ENCODE measurements around the gene ASB4. TPM values are rescaled to one million over a fixed set of nuclear protein-coding genes. Genes with fewer than 3 reads are reported as not detected.

The ASB4 gene
- total RNA-seq, 1 experiment from 2014 or later = not detected

DNA sequence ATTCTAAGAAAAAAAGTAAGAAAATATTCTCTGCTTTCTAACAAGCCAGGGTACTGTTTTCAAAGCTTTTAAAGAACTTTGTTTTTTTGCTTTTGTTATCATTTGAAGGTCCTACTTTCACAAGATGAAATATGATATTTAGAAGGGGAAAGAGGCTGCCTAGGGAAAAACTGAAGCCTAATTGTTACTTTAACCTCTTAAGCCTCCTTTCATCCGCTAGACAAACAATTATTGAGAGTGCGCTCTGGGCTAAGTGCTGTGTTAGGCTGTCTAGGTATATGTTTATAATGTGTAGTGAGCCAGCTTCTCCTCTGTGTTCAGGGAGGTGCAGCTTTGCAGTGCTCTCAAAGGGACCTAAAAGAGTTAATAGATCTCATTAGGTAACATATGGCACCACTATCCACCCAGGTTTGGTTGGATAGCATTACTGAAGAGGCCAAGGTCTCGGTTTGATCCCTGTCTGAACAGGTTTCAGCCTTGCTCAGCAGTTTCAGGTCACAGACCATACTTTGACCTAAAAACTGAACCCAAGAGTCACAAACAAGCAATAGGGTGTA, 92.6 kb downstream of the ASB4 start:
- intact Hi-C loops (cut with micrococcal nuclease; ENCODE audit: unreplicated experiment) = no loop called here
- no peak overlapping the region for H2AFZ ChIP-seq
- POLR2A ChIA-PET (ENCODE audit: unreplicated experiment) = no interaction called here
- DNase-seq = no peak
- H3K4me2 ChIP-seq = no peak overlapping the region
- H3K36me3 ChIP-seq (ENCODE audit: low read depth) = no peaks in the 10 kb centered on the region
- H3F3A ChIP-seq (ENCODE audit: insufficient read depth, low read depth) = no peaks in the 10 kb centered on the region
- 0 out of 2 replicates have a peak, but pooled peaks cover 5% of the 10 kb centered on the region for H3K4me1 ChIP-seq (replicated peaks; ENCODE audit: insufficient read depth)
- no peak overlapping the region for H3K27ac ChIP-seq
- no peak for TF ChIP-seq EZH2 (IDR thresholded peaks at IDR 0.05; ENCODE audit: low read depth)
- TF ChIP-seq, protein P1, sequence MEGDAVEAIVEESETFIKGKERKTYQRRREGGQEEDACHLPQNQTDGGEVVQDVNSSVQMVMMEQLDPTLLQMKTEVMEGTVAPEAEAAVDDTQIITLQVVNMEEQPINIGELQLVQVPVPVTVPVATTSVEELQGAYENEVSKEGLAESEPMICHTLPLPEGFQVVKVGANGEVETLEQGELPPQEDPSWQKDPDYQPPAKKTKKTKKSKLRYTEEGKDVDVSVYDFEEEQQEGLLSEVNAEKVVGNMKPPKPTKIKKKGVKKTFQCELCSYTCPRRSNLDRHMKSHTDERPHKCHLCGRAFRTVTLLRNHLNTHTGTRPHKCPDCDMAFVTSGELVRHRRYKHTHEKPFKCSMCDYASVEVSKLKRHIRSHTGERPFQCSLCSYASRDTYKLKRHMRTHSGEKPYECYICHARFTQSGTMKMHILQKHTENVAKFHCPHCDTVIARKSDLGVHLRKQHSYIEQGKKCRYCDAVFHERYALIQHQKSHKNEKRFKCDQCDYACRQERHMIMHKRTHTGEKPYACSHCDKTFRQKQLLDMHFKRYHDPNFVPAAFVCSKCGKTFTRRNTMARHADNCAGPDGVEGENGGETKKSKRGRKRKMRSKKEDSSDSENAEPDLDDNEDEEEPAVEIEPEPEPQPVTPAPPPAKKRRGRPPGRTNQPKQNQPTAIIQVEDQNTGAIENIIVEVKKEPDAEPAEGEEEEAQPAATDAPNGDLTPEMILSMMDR (conservative IDR thresholded peaks at IDR 0.05) = no peak
- CTCF ChIA-PET = no interaction called here
- H3K9me2 ChIP-seq (ENCODE audit: insufficient read depth) = no peaks in the 10 kb centered on the region
- H3K79me2 ChIP-seq (ENCODE audit: low read depth) = no peaks in the 10 kb centered on the region
- H3K9me3 ChIP-seq (ENCODE audit: insufficient read depth, low read depth) = no peaks in the 10 kb centered on the region; the same call in 1 of the 2 replicates
- no peaks in the 10 kb centered on the region for H4K20me1 ChIP-seq (ENCODE audit: insufficient read depth)
- H3K27me3 ChIP-seq (ENCODE audit: insufficient read depth, low read depth) = no peaks in the 10 kb centered on the region
- no peak overlapping the region for H3K4me3 ChIP-seq
- BruUV-seq (replicated peaks) = no TSS peak

DNA sequence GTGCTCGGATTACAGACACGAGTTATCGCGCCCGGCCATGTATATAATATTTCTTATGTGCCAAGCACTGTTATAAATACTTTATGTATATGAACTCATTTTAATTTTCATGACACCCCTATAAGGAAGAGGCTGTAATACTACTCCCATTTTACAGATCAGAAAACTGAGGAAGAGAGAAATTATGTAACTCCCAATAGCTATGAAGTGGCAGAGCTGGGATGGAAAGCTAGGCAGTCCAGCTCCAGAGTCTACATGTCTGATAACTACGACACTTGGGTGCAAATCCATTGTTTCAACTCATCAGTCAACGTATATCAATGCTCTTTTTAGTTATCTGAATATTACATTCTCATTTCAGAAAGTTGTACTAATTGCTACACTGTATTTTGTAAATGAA, 93.6 kb downstream of the ASB4 start:
- intact Hi-C loops (cut with micrococcal nuclease; ENCODE audit: unreplicated experiment) = no loop called here
- no peaks in the 10 kb centered on the region for H3K27me3 ChIP-seq (ENCODE audit: insufficient read depth, low read depth)
- H3K9me3 ChIP-seq (ENCODE audit: insufficient read depth, low read depth) = no peaks in the 10 kb centered on the region
- no peak overlapping the region for H3K4me3 ChIP-seq
- 0 out of 2 replicates have a peak, but pooled peaks cover 5% of the 10 kb centered on the region for H3K4me1 ChIP-seq (replicated peaks; ENCODE audit: insufficient read depth)
- H3K27ac ChIP-seq = no peak overlapping the region
- no peaks in the 10 kb centered on the region for H3K36me3 ChIP-seq (ENCODE audit: low read depth)
- no peaks in the 10 kb centered on the region for H3F3A ChIP-seq (ENCODE audit: insufficient read depth, low read depth)
- H3K9me2 ChIP-seq (ENCODE audit: insufficient read depth) = no peaks in the 10 kb centered on the region
- H3K79me2 ChIP-seq (ENCODE audit: low read depth) = no peaks in the 10 kb centered on the region
- H4K20me1 ChIP-seq (ENCODE audit: insufficient read depth) = no peaks in the 10 kb centered on the region
- no peak for TF ChIP-seq EZH2 (IDR thresholded peaks at IDR 0.05; ENCODE audit: low read depth)
- TF ChIP-seq, protein P1 (conservative IDR thresholded peaks at IDR 0.05) = no peak
- no peak overlapping the region for H2AFZ ChIP-seq
- no peak overlapping the region for H3K4me2 ChIP-seq
- DNase-seq = no peak
- ChIA-PET POLR2A (ENCODE audit: unreplicated experiment) (no interaction called here), CTCF (no interaction called here)
- no TSS peak for BruUV-seq (replicated peaks)

DNA sequence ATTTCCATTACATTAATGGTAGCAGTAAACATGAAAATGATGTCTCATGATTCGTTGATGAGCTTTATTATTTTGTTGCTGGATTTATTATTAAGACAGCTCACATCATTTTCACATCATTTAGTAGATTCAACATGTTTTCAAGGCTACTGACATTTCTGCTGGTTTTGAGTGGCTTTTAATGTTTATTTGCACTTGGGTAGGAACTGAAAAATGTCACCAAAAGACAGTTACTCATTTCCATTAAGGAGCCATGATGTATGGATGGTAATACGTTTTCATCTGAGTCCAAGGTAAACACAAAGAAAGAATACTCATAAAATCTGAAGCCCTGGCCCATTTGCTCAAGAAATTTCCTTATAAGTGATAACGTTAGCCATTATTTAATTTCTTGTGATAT, 95.7 kb downstream of the ASB4 start:
- Histone ChIP-seq H3K9me3 (ENCODE audit: insufficient read depth, low read depth) (no peaks in the 10 kb centered on the region), H3K27me3 (ENCODE audit: insufficient read depth, low read depth) (no peaks in the 10 kb centered on the region), H3F3A (ENCODE audit: insufficient read depth, low read depth) (no peaks in the 10 kb centered on the region), H3K79me2 (ENCODE audit: low read depth) (no peaks in the 10 kb centered on the region), H3K4me3 (no peak overlapping the region), H3K9me2 (ENCODE audit: insufficient read depth) (no peaks in the 10 kb centered on the region), H3K4me2 (no peak overlapping the region), H2AFZ (no peak overlapping the region), H3K27ac (no peak overlapping the region), H4K20me1 (ENCODE audit: insufficient read depth) (no peaks in the 10 kb centered on the region), H3K36me3 (ENCODE audit: low read depth) (0 out of 2 replicates have a peak, but pooled peaks cover 3% of the 10 kb centered on the region), H3K4me1 (replicated peaks; ENCODE audit: insufficient read depth) (0 out of 2 replicates have a peak, but pooled peaks cover 5% of the 10 kb centered on the region)
- intact Hi-C loops (cut with micrococcal nuclease; ENCODE audit: unreplicated experiment) = no loop called here
- no peak for DNase-seq
- ChIA-PET POLR2A (ENCODE audit: unreplicated experiment) (no interaction called here), CTCF (no interaction called here)
- TF ChIP-seq EZH2 (IDR thresholded peaks at IDR 0.05; ENCODE audit: low read depth) = no peak
- TF ChIP-seq, protein P1 (conservative IDR thresholded peaks at IDR 0.05) = no peak
- no TSS peak for BruUV-seq (replicated peaks)
